ENCODE results near the gene DNAJA4.

The DNAJA4 gene

GRCh38 chr15:78320183-78320582, 55.8 kb downstream of the DNAJA4 start (continued):
- TF ChIP-seq ZNF513 (tag by site-specific recombination; IDR thresholded peaks at IDR 0.05) (no peak), ZNF23 (tag by site-specific recombination; IDR thresholded peaks at IDR 0.05; ENCODE audit: borderline replicate concordance) (no peak), ZBTB20 (tag by site-specific recombination; IDR thresholded peaks at IDR 0.05) (no peak), ZNF561 (tag by site-specific recombination; IDR thresholded peaks at IDR 0.05; ENCODE audit: borderline replicate concordance) (no peak), ZNF776 (tag by site-specific recombination; IDR thresholded peaks at IDR 0.05; ENCODE audit: borderline replicate concordance) (no peak), ZFHX2 (tag by site-specific recombination; conservative IDR thresholded peaks at IDR 0.05) (no peak)

GRCh38 chr15:78321041-78321570, 56.7 kb downstream of the DNAJA4 start:
- H3K4me1 ChIP-seq (ENCODE audit: control insufficient read depth, insufficient read depth, low read length): no peaks in the 10 kb centered on the region; the same call in 1 of the 2 replicates
- H3K27ac ChIP-seq (ENCODE audit: extremely low read depth, low read depth, low read length): no peak overlapping the region
- H3K9me3 ChIP-seq (ENCODE audit: control insufficient read depth, insufficient read depth, low read depth, low read length): no peaks in the 10 kb centered on the region
- POLR2A ChIA-PET: interaction anchor here (0.9 kb wide), 1 partner anchor 21 kb away, joined by 5 read pairs; the partner anchor contains the start of gene SKIC8
- no peak overlapping the region for H3K4me3 ChIP-seq (ENCODE audit: low read depth, low read length)
- H3K36me3 ChIP-seq (ENCODE audit: control insufficient read depth in 2 of 2, insufficient read depth in 1 of 2, low read length in 2 of 2): no peaks in the 10 kb centered on the region
- CTCF ChIA-PET: interaction anchor here (0.5 kb wide), 1 partner anchor 64 kb away, joined by 3 read pairs; no protein-coding TSS in a partner anchor
- TF ChIP-seq ZNF221 (tag by site-specific recombination; IDR thresholded peaks at IDR 0.05; ENCODE audit: borderline replicate concordance) (no peak), TRIM28 (IDR thresholded peaks at IDR 0.05; ENCODE audit: borderline replicate concordance, low read length) (no peak), ZNF341 (tag by site-specific recombination; IDR thresholded peaks at IDR 0.05; ENCODE audit: low read depth) (no peak), ZBTB21 (tag by site-specific recombination; IDR thresholded peaks at IDR 0.05) (no peak)

- Histone ChIP-seq H3K4me1 (ENCODE audit: control insufficient read depth, insufficient read depth, low read length) (no peaks in the 10 kb centered on the region; the same call in 1 of the 2 replicates), H3K9me3 (ENCODE audit: control insufficient read depth, insufficient read depth, low read depth, low read length) (no peaks in the 10 kb centered on the region), H3K4me3 (ENCODE audit: low read depth, low read length) (no peak overlapping the region), H3K27ac (ENCODE audit: extremely low read depth, low read depth, low read length) (no peak overlapping the region), H3K36me3 (ENCODE audit: control insufficient read depth in 2 of 2, insufficient read depth in 1 of 2, low read length in 2 of 2) (no peaks in the 10 kb centered on the region)
- CTCF ChIA-PET: interaction anchor here (0.6 to 0.7 kb wide), 2 partner anchors 151 to 347 kb away, joined by 3 to 5 read pairs; no protein-coding TSS in a partner anchor
- POLR2A ChIA-PET: interaction anchor here (0.8 kb wide), 1 partner anchor 22 kb away, joined by 3 read pairs; the partner anchor contains the start of gene SKIC8
- no peak for TF ChIP-seq ZNF48 (tag by site-specific recombination; IDR thresholded peaks at IDR 0.05)
- no peak for TF ChIP-seq MEIS1 (CRISPR knock-in tag; IDR thresholded peaks at IDR 0.05; ENCODE audit: borderline replicate concordance)
- TF ChIP-seq MZF1 (tag by site-specific recombination; IDR thresholded peaks at IDR 0.05; ENCODE audit: borderline replicate concordance): no peak
- no peak for TF ChIP-seq ZNF639 (tag by site-specific recombination; IDR thresholded peaks at IDR 0.05)
- no peak for TF ChIP-seq FEZF1 (tag by site-specific recombination; IDR thresholded peaks at IDR 0.05)
- TF ChIP-seq ZBTB10 (tag by site-specific recombination; IDR thresholded peaks at IDR 0.05): no peak
- no peak for TF ChIP-seq ZNF148 (tag by site-specific recombination; IDR thresholded peaks at IDR 0.05; ENCODE audit: borderline replicate concordance)
- no peak for TF ChIP-seq YY2 (tag by site-specific recombination; IDR thresholded peaks at IDR 0.05)
- TF ChIP-seq ZFP3 (tag by site-specific recombination; IDR thresholded peaks at IDR 0.05; ENCODE audit: low read depth): no peak
- no peak for TF ChIP-seq ZNF202 (tag by site-specific recombination; IDR thresholded peaks at IDR 0.05; ENCODE audit: borderline replicate concordance)
These were observed 57.4 kb downstream of the DNAJA4 start for GRCh38 chr15:78321786-78322185.

Measured in HEK293 (cell line).